Endothelial cell (in vitro differentiated cells): Measurements from ENCODE around the gene PEX5. TPM values are rescaled to one million over a fixed set of nuclear protein-coding genes. Genes with fewer than 3 reads are reported as not detected.
"Not testable (repeated sequence)": the region's sequence is repeated elsewhere in the genome, so short reads cannot be mapped to it uniquely, and the experiment has no call there.

Experiments
- DNase-seq: peaks from one replicate; pipeline ENCODE4 v3.0.0; 2021; ENCODE audit warnings: low spot score
- H3K27ac Mint-ChIP-seq: one replicate; pipeline ENCODE4 v1.8.0; 2021; ENCODE audit warnings: mixed read lengths, inconsistent platforms; ENCODE audit not compliant: unreplicated experiment
- H3K27me3 Mint-ChIP-seq: one replicate; pipeline ENCODE4 v1.8.0; 2021; ENCODE audit warnings: mild to moderate bottlenecking, moderate library complexity, mixed read lengths, inconsistent platforms; ENCODE audit not compliant: unreplicated experiment
- H3K36me3 Mint-ChIP-seq: one replicate; pipeline ENCODE4 v1.8.0; 2021; ENCODE audit warnings: mild to moderate bottlenecking, low read depth, mixed read lengths, inconsistent platforms; ENCODE audit not compliant: unreplicated experiment
- H3K4me1 Mint-ChIP-seq: one replicate; pipeline ENCODE4 v1.8.0; 2021; ENCODE audit warnings: mild to moderate bottlenecking, mixed read lengths, inconsistent platforms; ENCODE audit not compliant: unreplicated experiment
- H3K4me3 Mint-ChIP-seq: one replicate; pipeline ENCODE4 v1.8.0; 2021; ENCODE audit warnings: mild to moderate bottlenecking, mixed read lengths, inconsistent platforms; ENCODE audit not compliant: unreplicated experiment
- H3K9me3 Mint-ChIP-seq: one replicate; pipeline ENCODE4 v1.8.0; 2021; ENCODE audit warnings: mixed read lengths, inconsistent platforms; ENCODE audit not compliant: unreplicated experiment
- total RNA-seq: library from RNA; stranded (reverse); fragmentation: NEBNext Ultra II Directional; extraction: Animal tissue kit (Norgen Biotek cat#: 25700); gene quantifications from one replicate; pipeline ENCODE4 v1.2.1, GENCODE V29; 2021; ENCODE audit not compliant: unreplicated experiment
- TF ChIP-seq, protein P1 (sequence below): fragments of 200-600 bp; sonication (generic); IDR thresholded peaks from one replicate; pipeline ENCODE4 v1.5.0; 2021; ENCODE audit warnings: antibody characterized with exemption; ENCODE audit not compliant: unreplicated experiment

PEX5 gene
- total RNA-seq, 1 donor from 2014 or later: 22.2 TPM

DNA sequence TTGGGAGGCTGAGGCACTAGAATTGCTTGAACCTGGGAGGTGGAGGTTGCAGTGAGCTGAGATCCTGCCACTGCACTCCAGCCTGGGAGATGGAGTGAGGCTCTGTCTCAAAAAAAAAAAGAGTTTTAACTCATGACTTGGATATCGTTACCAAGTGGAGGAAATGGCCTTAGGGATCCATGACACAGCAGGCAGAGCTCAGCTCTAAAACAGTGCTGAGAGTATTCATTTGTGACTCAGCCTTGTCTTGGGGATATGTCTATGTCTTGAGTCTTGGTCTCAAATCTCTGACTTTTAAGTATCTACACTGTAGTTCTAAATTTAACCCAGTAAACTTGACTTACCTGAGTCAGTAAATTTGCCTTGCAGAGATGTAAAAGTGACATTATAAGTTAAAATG lies 8.8 kb upstream of the PEX5 start:
- H3K9me3 Mint-ChIP-seq: no peaks in the 10 kb centered on the region
- H3K36me3 Mint-ChIP-seq: no peaks in the 10 kb centered on the region
- DNase-seq: no peak
- H3K4me3 Mint-ChIP-seq: no peak overlapping the region
- TF ChIP-seq, protein P1, sequence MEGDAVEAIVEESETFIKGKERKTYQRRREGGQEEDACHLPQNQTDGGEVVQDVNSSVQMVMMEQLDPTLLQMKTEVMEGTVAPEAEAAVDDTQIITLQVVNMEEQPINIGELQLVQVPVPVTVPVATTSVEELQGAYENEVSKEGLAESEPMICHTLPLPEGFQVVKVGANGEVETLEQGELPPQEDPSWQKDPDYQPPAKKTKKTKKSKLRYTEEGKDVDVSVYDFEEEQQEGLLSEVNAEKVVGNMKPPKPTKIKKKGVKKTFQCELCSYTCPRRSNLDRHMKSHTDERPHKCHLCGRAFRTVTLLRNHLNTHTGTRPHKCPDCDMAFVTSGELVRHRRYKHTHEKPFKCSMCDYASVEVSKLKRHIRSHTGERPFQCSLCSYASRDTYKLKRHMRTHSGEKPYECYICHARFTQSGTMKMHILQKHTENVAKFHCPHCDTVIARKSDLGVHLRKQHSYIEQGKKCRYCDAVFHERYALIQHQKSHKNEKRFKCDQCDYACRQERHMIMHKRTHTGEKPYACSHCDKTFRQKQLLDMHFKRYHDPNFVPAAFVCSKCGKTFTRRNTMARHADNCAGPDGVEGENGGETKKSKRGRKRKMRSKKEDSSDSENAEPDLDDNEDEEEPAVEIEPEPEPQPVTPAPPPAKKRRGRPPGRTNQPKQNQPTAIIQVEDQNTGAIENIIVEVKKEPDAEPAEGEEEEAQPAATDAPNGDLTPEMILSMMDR: no peak
- H3K4me1 Mint-ChIP-seq: peaks cover 5% of the 10 kb centered on the region
- H3K27ac Mint-ChIP-seq: no peak overlapping the region
- peaks cover 4% of the 10 kb centered on the region for H3K27me3 Mint-ChIP-seq

DNA sequence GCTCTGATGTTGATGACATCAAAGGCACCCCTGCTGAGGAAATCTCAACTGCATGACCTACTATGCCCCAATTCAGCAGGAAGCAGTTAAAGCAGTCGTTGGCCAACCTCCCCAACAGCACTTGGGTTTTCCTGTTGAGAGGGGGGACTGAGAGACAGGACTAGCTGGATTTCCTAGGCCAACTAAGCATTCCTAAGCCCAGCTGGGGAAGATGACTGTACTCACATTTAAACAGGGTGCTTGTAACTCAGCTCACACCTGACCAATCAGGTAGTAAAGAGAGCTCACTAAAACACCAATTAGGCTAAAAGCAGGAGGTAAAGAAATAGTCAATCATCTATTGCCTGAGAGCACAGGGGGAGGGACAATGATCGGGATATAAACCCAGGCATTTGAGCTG lies 3.4 kb upstream of the PEX5 start:
- DNase-seq, H3K4me3 Mint-ChIP-seq, H3K9me3 Mint-ChIP-seq, H3K27ac Mint-ChIP-seq, H3K36me3 Mint-ChIP-seq: not testable (repeated sequence)
- Mint-ChIP-seq H3K4me1 (peaks cover 14% of the 10 kb centered on the region), H3K27me3 (peaks cover 12% of the 10 kb centered on the region)

DNA sequence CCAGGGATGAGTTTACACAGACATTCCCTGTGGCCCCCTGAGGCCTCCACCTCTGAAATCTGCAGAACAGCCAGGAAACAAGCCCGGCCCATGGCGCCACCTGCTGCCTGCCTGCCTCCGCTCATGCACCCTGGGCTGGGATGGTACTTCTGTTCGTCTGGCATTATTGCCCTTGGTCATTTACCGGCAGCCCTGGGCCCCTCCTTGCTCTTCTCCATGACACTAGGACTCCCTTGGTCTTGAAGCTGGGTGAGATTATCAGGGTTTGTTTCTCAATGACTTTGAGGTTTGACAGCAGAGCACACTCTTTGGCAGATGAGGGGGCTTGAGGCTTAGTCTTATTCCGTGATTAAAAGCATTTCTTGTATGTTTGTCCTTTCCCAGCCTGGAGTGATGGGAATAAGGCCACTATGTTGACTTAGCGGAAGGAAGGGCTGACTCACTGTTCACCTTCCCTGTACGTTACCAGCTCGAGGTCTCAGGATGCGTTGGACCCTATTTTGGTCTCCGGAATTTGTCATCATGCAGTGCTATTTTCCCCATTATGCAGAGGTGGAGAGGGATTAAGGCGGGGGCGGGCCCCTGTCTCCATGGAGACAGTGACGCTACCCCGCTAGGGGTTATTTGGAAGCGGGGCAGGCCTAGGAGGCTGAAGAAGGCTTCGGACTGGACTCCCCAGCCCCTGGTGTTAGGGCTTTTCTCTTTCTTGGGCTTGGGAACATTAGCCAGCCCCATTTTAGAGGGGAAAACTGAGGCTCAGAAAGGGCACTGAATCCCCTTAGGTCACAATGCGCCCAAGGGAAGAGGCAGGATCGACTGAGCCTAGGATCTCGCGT lies 706 bp upstream of the PEX5 start:
- TF ChIP-seq, protein P1: peak; percentile 18
- H3K9me3 Mint-ChIP-seq: no peaks in the 10 kb centered on the region
- peaks cover 11% of the 10 kb centered on the region for H3K27me3 Mint-ChIP-seq
- DNase-seq: peak; percentile 80
- H3K4me1 Mint-ChIP-seq: peaks cover 19% of the 10 kb centered on the region
- peak overlapping the region; percentile 91 for H3K4me3 Mint-ChIP-seq
- peak overlapping the region; percentile 85 for H3K27ac Mint-ChIP-seq
- no peaks in the 10 kb centered on the region for H3K36me3 Mint-ChIP-seq

DNA sequence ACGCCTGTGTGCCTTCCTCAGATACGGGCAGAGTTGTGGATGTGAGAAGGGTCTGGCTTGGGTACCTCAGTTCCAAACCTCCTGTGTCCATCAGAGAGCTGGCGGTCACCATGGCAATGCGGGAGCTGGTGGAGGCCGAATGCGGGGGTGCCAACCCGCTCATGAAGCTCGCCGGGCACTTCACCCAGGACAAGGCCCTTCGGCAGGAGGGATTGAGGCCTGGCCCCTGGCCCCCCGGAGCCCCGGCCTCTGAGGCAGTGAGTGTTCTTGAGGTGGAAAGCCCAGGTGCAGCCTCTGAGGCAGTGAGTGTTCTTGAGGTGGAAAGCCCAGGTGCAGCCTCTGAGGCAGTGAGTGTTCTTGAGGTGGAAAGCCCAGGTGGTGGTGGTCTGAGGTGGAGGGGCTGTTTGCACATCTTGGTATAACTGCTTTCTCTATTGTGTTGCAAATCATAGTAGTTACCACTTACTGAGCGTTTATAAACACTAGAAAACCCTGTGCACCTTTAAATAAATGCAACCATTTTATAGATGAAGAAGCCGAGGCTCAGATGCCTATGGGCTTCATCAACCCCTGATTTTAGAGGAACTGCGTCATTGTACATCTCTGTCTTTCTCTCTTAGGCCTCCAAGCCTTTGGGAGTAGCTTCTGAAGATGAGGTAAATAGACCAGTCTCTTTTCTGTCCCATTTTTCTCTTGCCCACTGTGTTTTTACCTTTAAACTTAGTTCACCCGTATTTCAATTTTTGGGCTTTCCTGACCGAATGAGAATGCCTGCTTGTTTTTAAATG lies 976 bp downstream of the PEX5 start:
- no peaks in the 10 kb centered on the region for H3K9me3 Mint-ChIP-seq
- TF ChIP-seq, protein P1: no peak
- H3K27ac Mint-ChIP-seq: no peak overlapping the region
- peaks cover 11% of the 10 kb centered on the region for H3K27me3 Mint-ChIP-seq
- peak overlapping the region; percentile 88 for H3K4me3 Mint-ChIP-seq
- DNase-seq: peak; percentile 21
- H3K4me1 Mint-ChIP-seq: peaks cover 19% of the 10 kb centered on the region
- H3K36me3 Mint-ChIP-seq: no peaks in the 10 kb centered on the region

DNA sequence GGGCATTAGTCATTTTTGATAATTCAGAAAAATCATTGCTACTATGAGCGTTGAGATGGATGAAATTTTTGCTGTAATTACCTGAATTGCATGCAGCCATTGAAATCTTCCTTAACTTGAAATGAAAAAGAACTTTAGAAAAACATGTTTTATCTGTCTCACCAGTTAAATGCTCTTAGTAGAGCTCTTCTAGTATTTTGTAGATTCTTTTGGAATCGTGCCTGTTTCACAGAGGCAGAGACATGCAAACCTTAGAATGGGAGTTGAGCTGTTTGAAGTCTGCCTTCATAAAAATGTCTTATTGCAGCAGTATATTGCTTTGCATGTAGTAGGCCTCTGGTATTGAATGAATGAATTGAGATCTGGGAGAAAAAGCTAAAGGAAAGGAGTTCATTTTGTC lies 4.2 kb downstream of the PEX5 start:
- H3K27ac Mint-ChIP-seq: no peak overlapping the region

More for the DNA sequence above, 4.2 kb downstream of the PEX5 start:
- Mint-ChIP-seq H3K27me3 (peaks cover 6% of the 10 kb centered on the region), H3K36me3 (peaks cover 7% of the 10 kb centered on the region), H3K4me3 (no peak overlapping the region), H3K4me1 (peaks cover 13% of the 10 kb centered on the region), H3K9me3 (no peaks in the 10 kb centered on the region)
- no peak for DNase-seq
- TF ChIP-seq, protein P1: no peak
